C1 segment of cervical spinal cord (tissue), 14 donors: ENCODE data around the gene ALDH8A1.

ENCODE experiments used
- DNase-seq, 14 donors: peaks; one replicate each; lab custom pipeline; 2025; lab: John Stamatoyannopoulos, UW

The ALDH8A1 gene

DNA sequence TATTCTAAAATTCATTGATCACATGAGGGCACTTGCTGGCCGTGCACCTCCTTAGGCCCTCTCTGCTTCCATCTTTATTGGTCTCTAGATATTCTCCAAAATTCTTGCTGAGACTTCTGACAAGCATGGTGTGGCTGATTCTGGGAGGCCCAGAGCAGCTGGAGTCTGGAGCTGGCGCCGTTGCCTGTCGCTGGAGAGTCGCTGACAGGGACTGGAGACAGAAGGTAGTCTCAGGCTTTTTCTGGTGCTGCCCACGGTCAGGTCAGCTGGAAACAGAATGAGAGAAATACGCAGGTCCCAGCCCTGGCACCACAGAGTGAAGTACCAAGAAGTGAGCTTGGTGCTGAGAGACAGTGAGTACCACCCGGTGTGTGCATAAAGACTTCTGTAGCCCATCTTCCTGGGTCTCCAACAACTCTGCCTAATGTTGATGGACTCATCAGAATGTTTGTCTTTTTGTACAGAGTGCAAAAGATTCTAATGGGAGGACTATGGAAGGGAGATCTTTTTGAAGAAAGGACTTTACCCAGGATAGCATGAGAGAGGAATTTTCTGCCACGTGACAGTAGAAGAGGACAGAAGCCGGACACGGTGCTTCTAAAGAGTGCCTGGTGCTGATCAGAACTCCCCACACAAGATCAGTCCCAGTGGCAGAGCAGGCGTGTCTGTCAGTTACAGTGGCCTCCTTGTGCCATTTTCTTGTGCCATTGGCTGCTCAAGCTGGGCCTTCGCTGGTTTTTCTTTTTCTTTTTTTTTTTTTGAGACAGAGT, 1.8 kb upstream of the ALDH8A1 start:
- DNase-seq: no peak

- DNase-seq: no peak
These were observed 581 bp upstream of the ALDH8A1 start for GRCh38 chr6:134950482-134950881.

- no peak for DNase-seq
These were observed 1.2 kb downstream of the ALDH8A1 start for GRCh38 chr6:134948691-134949090.

DNA sequence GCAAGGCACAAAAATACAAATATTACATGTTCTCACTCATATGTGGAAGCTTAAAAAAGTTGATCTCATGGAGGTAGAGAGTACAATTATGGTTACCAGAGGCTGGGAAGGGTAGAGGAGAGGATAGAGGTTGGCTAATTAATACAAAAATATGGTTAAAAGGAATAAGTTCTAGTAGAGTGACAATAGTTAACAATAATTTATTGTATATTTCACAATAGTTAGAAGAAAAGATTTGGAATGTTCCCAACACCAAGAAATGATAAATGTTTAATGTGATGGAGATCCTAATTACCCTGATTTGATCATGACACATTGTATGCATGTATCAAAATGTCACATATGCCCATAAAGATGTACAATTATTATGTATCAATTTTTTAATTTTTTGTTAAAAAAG, 1.8 kb downstream of the ALDH8A1 start:
- no peak for DNase-seq

DNA sequence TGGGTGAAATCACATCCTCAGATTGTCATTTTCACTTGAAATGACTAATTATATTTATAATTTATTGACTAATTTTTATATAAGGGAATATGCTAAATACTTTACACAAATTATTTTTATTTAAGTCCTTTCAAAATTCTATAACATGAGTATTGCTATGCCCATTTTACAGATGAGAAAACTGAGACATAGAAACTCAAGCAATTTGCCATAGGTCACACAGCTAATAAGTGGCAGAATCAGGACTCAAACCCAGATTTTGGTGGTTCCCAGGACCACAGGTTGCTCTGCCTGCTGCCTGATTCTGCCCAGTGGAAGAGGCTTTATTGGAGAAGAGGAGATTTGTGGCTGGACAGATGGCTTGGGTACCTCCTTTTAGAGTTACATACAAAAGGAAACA, 4.9 kb downstream of the ALDH8A1 start:
- no peak for DNase-seq

DNA sequence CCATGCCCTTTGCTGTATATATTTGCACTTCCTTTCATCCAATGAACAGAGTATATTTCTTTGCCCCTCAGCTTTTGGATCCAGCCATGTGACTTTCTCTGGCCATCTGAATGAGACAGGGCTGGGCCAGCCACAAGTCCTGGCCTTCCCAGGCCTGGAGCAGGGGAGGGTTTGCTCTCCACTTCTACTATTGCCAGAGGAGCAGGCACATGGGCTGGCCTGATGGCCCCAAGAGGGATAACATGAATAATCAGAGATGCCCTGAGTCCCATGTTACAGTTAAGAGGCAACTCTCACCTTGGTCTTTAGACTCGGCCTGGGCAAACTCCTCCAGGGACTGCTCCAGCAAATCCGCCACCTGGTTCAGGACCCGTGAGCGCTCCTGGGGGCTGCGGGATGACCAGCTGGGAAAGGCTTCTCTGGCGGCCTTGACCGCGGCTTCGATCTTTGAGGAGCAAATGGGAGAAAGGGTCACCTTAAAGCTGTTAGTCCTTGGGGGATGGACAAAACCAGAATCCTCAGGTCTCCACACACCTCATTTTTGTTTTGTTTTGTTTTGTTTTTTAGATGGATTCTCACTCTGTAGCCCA, 6.3 kb downstream of the ALDH8A1 start:
- DNase-seq: no peak

GRCh38 chr6:134938896-134939295, 11.0 kb downstream of the ALDH8A1 start:
- DNase-seq: no peak

- DNase-seq: no peak
These were observed 12.5 kb downstream of the ALDH8A1 start for GRCh38 chr6:134937426-134937825.

GRCh38 chr6:134936931-134937330, 13.0 kb downstream of the ALDH8A1 start:
- no peak for DNase-seq

DNA sequence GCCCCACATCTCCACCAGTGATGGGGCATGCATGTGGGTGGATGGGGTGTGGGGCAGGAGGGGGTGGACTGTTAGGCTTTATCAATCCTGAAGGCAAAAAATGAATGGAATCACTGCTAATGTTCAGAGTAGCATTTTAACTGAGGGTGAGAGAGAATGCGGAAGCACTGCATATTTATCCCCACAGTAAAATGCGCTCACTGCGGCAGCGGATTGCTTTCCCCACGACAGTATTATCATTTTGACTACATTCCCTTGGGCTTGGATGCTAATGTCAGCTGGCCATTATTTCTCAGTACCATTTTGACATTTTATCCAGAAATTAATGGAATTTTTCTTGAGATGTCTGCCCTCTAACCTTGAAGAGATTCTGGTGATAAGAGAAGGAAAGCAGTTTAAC, 13.4 kb downstream of the ALDH8A1 start:
- DNase-seq: no peak

DNA sequence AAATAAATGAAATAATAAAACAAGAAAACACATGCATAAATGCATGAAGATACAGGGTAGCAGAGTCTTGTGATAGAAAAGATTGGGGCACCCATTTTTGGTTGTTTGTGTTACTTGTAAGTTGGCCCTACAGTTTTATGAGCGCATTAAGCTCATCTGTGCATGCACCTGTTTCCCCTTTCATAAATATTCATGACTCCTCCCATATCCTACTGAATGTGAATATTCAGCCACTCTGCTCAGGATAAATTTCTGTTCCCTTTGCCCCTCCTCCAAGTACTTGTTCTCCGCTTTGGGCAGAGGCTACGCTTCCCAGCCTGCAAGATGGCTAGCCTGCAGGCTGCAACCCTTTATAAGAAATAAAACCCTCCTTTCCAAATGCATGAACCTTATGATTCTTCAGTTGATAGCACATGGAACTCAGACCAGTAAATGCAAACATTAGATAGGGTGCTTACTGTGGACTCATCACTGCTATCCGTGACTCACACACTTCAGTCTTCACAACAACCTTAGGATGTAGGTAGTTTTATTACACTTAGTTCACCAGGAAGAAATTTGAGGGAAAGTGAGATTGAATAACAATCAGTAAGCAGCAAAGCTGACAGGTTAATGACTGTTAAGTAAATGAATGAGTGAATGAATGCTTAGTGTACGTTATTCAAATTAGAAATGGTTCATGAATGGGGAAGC, 15.0 kb downstream of the ALDH8A1 start:
- no peak for DNase-seq

- no peak for DNase-seq
These were observed 17.1 kb downstream of the ALDH8A1 start for GRCh38 chr6:134932535-134933470.

- no peak for DNase-seq
These were observed 17.8 kb downstream of the ALDH8A1 start for GRCh38 chr6:134932098-134932497.

DNA sequence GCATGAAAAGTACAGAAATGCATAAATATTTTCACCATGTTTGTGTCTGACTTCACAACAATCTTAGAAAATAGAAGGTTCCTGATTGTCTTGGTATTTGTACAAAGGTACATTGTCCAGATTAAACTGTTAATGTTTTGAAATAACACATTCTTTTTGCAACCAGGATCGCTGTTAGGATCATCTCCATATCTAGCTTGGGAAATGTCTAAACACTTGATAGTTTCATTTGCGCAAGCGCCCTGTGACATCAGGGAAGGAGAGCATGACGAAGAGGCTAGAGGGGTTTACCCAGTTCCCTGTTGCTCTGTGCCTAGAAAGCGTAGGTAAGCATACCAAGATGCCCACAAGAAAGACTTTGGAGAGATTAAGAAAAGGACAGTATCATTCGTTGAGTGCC, 19.4 kb downstream of the ALDH8A1 start:
- no peak for DNase-seq

- DNase-seq: no peak
These were observed 21.6 kb downstream of the ALDH8A1 start for GRCh38 chr6:134928151-134928900.

DNA sequence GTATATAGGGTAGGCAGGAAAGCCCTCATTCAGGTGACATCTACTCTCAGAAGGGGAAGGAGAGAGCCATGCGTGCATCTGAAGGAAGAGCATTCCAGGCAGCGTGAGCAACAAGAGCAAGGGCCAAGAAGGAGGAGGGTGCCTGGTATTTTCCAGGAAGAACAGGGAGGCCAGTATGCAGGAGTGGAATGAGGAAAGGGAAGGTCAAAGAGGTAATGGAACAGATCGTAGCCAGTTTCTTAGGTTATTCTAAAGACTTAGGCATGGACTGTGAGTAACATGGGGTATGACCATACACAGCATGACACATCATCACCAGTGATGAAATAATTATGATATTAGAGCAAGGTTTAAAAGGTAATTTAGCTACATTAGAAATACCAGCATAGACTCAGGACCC, 24.1 kb downstream of the ALDH8A1 start:
- DNase-seq: no peak

GRCh38 chr6:134921721-134922261, 28.1 kb downstream of the ALDH8A1 start:
- no peak for DNase-seq

DNA sequence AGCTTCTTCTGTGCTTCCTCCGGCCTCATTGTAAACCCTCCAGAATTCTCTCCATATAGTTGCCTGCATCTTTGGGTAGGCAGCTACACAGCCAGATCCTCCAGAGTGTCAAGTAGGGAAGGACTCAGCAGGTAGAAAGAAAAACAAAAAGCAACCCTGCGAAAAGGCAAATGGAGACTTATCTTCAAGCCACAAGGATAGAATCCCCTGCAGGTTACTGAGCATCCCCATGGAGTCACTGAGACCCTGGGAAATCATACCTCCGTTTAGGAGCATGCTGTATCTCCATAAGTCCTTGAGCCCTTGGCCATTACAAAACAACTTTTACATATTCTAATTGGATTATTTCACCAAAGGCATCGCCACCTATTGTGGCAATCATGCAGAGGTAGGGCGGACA, 28.6 kb downstream of the ALDH8A1 start:
- no peak for DNase-seq

GRCh38 chr6:134920422-134920821, 29.5 kb downstream of the ALDH8A1 start:
- no peak for DNase-seq

DNA sequence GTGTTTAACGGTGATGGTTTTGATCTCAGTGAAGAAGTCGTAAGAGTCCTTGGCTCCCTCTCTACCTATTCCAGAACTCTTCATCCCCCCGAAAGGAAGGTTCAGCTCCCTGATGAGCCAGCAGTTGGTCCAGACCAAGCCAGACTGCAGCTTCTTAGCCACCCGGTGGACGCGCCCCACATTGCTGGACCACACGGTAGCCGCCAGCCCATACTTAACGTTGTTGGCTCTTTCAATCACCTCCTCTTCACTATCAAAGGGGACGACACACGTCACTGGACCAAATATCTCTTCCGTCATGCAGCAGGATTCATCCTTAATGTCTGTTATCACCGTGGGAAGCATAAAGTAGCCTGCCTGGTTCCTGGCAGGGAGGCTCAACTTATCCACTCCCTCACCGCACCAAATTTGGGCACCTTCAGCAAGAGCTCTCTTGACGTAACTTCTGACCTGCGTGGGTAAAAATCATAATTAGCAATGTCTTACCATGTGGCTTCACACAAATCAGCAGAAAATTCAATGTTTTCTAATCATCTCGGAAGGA, 31.4 kb downstream of the ALDH8A1 start:
- DNase-seq: no peak

- DNase-seq: no peak
These were observed 38.4 kb downstream of the ALDH8A1 start for GRCh38 chr6:134911547-134911946.
